WTC11 (cell line): ENCODE results near the gene KIRREL3.

Experiments used
- ATF2 ChIP-seq: sonication (generic); formaldehyde crosslinking; IDR thresholded peaks from 2 replicates; pipeline ENCODE4 v1.8.1; 2022; ENCODE audit warnings: low read depth, missing genetic modification reagents, borderline replicate concordance
- CTCF ChIP-seq: fragments of 200-600 bp; IDR thresholded peaks from 2 replicates; pipeline ENCODE4 v1.8.0; 2022; ENCODE audit warnings: antibody characterized with exemption
- MAX ChIP-seq: sonication (generic); formaldehyde crosslinking; IDR thresholded peaks from 2 replicates; pipeline ENCODE4 v1.8.0; 2022; ENCODE audit warnings: mild to moderate bottlenecking, missing genetic modification reagents
- PRDM15 ChIP-seq: sonication (generic); formaldehyde crosslinking; IDR thresholded peaks from 2 replicates; pipeline ENCODE4 v1.8.0; 2022; ENCODE audit warnings: missing genetic modification reagents
- RELA ChIP-seq: sonication (generic); formaldehyde crosslinking; IDR thresholded peaks from 2 replicates; pipeline ENCODE4 v1.8.1; 2022; ENCODE audit warnings: missing genetic modification reagents, mild to moderate bottlenecking, borderline replicate concordance
- SP1 ChIP-seq: sonication (generic); formaldehyde crosslinking; conservative IDR thresholded peaks from 2 replicates; pipeline ENCODE4 v1.8.1; 2022; ENCODE audit warnings: missing genetic modification reagents

- TF ChIP-seq SP1 (CRISPR knock-in tag), result no peak
- no peak for TF ChIP-seq CTCF
- no peak for TF ChIP-seq RELA (CRISPR knock-in tag)
- TF ChIP-seq PRDM15 (CRISPR knock-in tag), result no peak
- TF ChIP-seq MAX (CRISPR knock-in tag), result no peak
- no peak for TF ChIP-seq ATF2 (CRISPR knock-in tag)
These were observed 422.5 kb downstream of the KIRREL3 start for GRCh38 chr11:126578021-126578420.
